HG03378 (cell line): ENCODE measurements around the gene TLK2.

Experiments
- ATAC-seq: cut with Tn5 transposase; IDR thresholded peaks from one replicate; pipeline ENCODE4 v1.9.1; 2021; ENCODE audit warnings: mild to moderate bottlenecking, moderate library complexity; ENCODE audit not compliant: unreplicated experiment

The TLK2 gene

DNA sequence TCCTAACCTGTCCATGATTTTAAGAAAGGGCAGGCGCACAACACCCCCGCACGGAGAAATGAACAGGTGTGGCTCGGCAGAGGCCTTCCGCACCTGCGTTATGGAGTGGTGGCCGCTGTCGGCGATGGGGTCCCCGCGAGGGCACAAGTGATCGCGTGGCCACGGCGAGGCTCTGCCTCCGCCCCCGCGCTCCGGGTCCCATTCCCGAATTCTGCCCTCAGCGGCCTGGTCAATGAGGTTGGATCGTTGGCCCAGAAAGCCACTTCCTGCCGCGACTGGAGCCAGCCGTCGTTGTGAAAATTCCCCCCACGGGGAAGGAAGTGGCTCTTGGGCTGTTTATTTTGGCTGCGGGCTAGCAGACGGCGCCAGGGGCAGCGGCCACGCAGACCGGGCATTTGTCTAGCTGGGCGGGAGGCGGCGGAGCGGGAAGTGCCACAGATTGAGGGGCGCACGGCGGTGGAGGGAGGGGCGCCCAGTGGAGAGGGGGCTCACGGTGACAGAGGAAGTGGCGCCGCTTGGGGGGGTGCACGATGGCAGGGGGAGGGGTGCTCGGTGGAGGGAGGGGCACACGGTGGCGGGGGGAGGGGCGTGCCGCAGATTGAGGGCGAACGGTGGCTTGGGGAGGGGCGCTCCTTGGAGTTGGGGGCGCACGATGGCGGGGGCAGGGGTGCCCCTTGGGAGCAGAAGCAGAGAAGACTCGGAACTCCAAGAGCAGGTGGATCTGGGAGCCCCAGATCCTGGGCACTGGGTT is 173.8 kb downstream of the TLK2 start:
- no peak for ATAC-seq

DNA sequence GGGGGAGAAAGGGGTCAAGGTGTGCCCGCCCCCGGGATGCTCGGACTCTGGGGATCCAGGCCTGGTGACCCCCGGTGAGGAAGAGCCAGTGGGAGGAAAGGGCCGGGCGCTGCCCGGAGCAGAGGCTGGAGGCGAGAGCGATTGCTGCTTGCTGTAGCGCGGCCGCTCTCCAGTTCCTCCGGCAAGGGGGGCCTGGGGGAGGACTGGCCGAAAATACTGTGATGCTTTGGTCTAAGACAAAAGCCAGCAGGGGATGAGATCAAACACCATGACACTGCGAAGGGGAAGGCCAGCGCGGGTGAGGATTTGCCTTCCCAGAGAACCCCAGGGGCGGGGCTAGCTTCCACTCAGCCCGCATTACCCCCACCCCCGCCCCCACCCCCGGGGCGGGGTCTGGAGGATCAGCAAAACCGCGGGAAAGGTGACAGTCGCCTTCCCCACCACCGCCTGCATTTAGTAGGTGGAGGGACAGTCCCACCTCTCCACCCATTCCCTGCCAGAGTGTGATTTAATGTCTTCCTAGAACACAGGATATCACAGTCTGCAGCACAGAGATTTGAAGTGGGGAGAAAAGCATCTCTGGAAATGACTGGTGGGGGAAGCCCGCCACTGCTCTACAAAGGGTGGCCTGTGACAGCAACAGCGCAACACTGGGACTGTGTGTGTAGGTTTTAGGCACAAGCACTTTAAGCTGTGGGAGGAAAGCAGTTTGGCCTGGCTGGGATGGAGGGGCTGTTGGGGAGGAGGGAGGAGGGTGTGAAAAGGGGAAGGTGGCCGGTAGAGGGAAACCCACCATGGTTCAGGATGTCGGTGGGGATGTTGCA is 174.6 kb downstream of the TLK2 start:
- peak; percentile 93 for ATAC-seq

DNA sequence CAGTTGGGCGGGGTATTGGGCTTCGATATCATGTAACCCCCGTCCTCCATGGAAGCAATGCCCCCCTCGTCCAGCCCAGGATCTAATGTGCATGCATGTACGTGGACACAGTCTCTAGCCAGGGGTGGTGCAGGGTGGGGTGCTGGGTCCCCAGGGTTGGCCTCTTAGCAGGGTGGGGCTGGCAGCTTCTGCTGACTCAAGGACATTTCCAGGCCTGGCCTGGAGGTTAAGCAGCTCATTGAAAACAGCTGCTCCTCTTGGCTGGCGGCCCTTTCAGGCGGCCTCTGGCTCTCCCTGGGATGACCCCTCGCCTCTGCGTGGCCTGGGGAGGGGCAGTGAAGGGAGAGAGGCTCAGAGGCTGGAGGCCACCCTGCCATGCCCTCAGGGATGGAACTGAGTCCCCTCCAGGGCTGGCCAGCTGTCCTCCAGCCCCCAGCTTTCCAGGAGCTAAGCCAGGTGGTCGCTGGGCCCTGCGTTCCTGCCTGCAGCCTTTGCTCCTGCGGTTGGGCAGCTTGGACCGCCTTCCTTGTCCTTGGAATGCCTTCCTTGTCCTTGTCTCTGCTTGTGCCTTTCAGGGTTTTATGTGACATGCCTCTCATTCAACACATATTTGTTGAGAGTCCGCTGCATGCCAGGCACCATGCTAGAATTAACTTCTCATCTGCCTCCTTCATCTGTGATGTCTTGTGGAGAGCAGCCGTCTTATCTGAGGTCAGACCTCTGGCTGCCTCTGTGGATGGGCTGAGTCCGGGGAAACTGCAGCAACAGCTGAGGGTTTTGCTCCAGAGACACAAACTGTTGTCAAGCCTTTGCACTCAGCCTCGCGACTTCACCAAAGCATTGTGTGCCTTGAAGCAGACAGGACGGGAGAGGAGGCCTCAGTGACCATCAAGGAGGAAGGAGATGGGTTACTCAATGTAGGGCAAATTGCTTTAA is 175.5 kb downstream of the TLK2 start:
- ATAC-seq, result no peak

DNA sequence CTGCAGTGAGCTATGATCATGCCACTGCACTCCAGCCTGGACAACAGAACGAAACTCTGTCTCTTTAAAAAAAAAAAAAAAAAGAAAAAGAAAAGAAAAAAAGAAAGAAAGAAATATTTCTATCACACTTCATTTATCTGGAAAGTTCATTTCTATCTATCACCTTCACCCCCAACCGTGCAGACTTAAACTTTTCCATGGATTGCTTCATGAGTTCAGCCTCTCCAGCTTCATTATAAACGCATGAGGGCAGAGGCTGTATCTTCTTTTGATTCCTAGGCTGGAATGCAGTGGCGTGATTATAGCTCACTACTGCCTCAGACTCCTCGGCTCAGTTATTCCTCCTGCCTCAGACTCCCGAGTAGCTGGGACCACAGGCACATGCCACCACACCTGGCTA is 177.0 kb downstream of the TLK2 start:
- no peak for ATAC-seq

DNA sequence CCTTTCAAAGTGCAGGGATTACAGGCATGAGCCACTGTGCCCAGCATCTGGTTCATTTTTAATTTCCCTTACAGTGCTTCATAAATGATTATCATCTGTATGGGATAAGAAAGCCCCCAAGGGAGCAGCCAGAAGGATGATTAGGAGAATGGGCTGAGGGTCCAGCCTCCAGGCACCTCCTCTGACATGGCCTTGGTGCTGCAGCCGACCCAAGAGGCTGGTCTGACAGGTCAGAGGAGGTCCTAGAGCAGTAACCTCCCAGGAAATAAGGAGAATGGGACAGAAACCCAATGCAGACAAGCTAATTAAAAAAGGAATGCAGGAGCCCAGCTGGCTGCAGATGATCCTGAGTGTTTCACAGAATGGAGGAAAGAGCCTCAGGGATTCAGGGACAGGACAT is 177.8 kb downstream of the TLK2 start:
- no peak for ATAC-seq

DNA sequence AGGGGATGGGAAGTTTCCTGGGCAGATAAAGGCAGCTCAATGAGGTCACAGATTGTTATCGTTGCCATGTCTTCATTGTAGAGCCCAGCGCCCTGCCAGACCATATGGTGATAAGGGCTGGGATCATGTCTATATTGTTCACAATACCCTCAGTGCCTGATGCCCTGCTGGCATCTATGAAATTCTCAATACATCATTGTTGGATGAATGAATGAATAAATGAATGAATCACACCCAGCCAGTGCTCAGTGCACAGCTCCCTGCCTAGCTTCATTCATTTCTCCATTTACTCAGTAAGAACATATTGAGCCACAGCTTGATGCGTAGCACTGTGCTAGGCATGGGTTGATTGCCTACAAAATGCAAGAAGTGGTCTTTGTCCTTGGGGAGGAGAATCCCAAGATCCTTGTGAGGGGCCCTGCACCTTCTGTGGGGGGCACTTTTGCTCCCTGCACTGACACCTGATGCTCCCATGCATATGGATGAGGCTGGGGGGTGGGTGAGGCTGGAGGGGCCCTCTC is 178.6 kb downstream of the TLK2 start:
- ATAC-seq, result no peak

DNA sequence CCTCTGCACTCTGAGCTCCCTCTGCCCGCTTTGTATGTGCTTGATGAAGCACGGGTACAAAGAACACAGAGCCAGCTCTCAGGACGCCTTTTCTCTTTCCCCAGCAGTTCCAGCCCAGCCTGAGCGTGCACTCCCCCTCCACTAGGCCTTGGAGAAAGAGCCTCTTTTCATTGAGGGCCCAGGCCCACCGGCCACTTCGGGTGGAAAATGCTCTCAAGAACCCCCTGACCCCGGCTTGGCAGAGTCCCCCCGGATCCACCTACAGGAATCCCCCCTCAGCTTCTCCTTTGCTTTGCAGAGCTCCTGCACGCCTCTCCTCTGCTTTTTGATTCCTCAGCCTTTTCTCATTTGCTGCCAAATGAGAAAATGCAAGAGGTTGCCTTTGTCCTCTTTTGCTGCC is 179.1 kb downstream of the TLK2 start:
- no peak for ATAC-seq

DNA sequence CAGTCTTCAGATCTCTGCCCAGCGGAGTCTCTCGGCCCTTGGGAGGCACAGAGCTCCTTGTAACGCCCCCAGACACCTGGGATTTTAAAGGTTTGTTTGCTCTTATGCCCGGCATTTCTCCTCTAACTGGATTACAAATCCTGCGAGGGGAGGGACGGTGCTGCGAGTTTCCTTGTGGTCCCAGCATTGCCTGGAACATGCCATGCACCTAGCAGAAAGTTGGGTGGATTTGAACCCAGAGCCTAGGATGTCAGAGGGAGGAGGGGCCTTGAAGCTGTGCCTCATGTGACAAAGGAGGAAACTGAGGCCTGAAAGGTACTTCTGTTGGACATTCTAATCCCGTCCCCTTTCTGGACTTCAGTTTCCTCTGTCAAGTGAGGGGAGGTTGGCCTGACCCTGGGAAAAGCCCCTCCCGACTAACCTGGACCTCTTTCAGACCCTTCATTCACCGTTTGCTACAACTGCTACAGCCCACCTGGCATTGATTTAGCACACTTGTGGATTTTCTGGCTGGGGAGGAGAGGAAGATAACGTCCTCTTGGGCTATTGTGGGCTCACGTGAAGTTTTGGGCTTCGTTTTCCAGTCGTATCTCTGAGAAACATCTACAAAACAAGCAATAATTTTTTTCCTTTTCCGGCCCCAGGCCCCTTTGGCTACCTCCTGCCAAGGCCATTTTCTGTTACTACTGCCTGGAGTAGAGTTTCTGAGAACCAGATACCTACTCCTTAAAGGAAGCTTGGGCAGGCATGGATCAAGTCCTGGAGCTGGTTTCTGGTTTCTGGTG is 179.7 kb downstream of the TLK2 start:
- no peak for ATAC-seq

DNA sequence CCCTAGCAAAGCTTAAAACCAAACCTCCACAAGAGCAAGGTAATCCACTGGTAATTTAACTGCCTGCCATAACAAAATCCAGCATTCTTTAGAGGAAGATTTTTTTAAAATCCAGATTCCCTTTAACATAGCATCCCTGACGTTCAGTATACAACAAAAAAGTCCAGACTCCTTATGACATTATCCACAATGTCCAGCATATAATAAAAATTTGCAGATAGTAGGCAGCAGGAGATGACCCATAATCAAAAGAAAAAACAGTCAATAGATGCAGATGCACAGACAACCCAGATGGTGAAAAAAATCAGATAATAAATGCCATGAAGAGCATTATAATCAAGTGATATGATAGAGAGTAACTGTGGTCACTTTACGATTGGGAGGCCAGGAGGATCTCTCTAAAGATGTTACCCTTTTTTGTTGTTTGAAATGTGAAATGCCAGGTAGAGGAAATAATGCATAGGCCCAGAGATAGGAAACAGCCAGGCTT is 182.0 kb downstream of the TLK2 start:
- ATAC-seq, result no peak

DNA sequence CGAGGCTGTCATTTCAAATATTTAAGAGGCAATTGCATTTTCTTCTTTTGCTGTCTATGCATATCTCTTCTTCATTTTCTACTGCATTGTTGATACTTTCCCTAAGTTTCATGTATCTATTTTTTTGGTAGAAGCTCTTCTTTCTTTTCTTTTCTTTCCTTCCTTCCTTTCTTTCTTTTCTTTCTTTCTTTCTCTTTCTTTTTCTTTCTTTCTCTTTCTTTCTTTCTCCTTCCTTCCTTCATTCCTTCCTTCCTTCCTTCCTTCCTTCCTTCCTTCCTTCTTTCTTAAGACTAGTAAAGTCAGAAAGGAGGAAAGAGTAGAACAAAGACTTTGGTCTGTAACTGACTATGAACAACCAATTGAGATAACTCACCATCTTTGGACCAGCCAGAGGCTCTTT is 182.7 kb downstream of the TLK2 start:
- ATAC-seq, result no peak

DNA sequence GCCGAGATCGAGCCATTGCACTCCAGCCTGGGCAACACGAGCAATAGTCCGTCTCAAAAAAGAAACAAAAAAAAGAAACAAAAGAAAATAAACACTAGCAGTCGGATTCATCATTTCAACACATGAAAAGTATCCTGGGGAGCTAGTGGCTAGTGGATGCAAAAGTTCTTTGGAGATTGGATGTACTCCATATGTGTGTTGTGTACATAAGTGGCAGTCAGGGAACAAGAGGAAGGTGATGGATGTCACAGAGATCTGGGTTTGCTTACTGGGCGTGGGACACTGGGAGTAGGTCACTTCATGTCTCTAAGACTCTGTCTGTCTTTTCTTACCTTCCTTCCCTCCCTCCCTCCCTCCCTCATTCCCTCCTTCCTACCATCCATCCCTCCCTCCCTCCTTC is 184.2 kb downstream of the TLK2 start:
- no peak for ATAC-seq
